Upper lobe of right lung (tissue), 1 donor: ENCODE data around the gene MCRIP2. TPM values are rescaled to one million over a fixed set of nuclear protein-coding genes. Genes with fewer than 3 reads are reported as not detected.
A peak's percentile ranks its signal among the peaks of the same experiment; 100 is the strongest.

Experiments used
- ATAC-seq: fragments of 200-7000 bp; cut with Tn5 transposase; one replicate; pipeline ENCODE4 v1.9.1; 2020; ENCODE audit warnings: mild to moderate bottlenecking, moderate library complexity
- DNase-seq: peaks from one replicate; pipeline ENCODE4 v3.0.0-alpha.2; 2020
- H3K27ac ChIP-seq: fragments of 200-600 bp; one replicate; pipeline ENCODE4 v1.8.0; 2022
- H3K27me3 ChIP-seq: fragments of 200-600 bp; one replicate; pipeline ENCODE4 v1.8.0; 2022; ENCODE audit warnings: mild to moderate bottlenecking
- H3K36me3 ChIP-seq: fragments of 200-600 bp; one replicate; pipeline ENCODE4 v1.8.0; 2022
- H3K4me1 ChIP-seq: fragments of 200-600 bp; one replicate; pipeline ENCODE4 v1.8.0; 2022
- H3K4me3 ChIP-seq: fragments of 200-600 bp; one replicate; pipeline ENCODE4 v1.8.0; 2022; ENCODE audit warnings: mild to moderate bottlenecking
- H3K9me3 ChIP-seq: fragments of 200-600 bp; one replicate; pipeline ENCODE4 v1.8.0; 2022
- intact Hi-C: fragments of 100-400 bp; cut with DNase I; formaldehyde crosslinking; loops from one replicate; pipeline ENCODE4 v1.11.0; 2022
- total RNA-seq: library from RNA; stranded (reverse); fragmentation: NEBNext Ultra II Directional; extraction: Animal tissue kit (Norgen Biotek cat#: 25700); gene quantifications from one replicate; pipeline ENCODE4 v1.2.1, GENCODE V29; 2021
- TF ChIP-seq, protein P1 (sequence below): fragments of 200-600 bp; IDR thresholded peaks from one replicate; pipeline ENCODE4 v1.8.0; 2022; ENCODE audit warnings: antibody characterized with exemption
- donor health status: DM: no; HTN: yes; CAD: no; lungs with severe emphysema.

Gene MCRIP2
- total RNA-seq, 1 donor from 2014 or later = 57.9 TPM

DNA sequence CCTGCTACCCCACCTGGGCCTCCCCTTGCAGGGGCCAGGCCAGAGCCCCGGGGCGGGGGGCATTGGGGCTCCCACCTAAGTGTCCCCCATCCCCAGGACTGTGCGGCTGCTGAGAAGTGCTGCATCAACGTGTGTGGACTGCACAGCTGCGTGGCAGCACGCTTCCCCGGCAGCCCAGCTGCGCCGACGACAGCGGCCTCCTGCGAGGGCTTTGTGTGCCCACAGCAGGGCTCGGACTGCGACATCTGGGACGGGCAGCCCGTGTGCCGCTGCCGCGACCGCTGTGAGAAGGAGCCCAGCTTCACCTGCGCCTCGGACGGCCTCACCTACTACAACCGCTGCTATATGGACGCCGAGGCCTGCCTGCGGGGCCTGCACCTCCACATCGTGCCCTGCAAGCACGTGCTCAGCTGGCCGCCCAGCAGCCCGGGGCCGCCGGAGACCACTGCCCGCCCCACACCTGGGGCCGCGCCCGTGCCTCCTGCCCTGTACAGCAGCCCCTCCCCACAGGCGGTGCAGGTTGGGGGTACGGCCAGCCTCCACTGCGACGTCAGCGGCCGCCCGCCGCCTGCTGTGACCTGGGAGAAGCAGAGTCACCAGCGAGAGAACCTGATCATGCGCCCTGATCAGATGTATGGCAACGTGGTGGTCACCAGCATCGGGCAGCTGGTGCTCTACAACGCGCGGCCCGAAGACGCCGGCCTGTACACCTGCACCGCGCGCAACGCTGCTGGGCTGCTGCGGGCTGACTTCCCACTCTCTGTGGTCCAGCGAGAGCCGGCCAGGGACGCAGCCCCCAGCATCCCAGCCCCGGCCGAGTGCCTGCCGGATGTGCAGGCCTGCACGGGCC, 8.9 kb upstream of the MCRIP2 start:
- no peak overlapping the region for H3K4me3 ChIP-seq
- H3K9me3 ChIP-seq = no peaks in the 10 kb centered on the region
- H3K36me3 ChIP-seq = peaks cover 9% of the 10 kb centered on the region
- no peak overlapping the region for H3K27ac ChIP-seq
- no peaks in the 10 kb centered on the region for H3K27me3 ChIP-seq
- TF ChIP-seq, protein P1, sequence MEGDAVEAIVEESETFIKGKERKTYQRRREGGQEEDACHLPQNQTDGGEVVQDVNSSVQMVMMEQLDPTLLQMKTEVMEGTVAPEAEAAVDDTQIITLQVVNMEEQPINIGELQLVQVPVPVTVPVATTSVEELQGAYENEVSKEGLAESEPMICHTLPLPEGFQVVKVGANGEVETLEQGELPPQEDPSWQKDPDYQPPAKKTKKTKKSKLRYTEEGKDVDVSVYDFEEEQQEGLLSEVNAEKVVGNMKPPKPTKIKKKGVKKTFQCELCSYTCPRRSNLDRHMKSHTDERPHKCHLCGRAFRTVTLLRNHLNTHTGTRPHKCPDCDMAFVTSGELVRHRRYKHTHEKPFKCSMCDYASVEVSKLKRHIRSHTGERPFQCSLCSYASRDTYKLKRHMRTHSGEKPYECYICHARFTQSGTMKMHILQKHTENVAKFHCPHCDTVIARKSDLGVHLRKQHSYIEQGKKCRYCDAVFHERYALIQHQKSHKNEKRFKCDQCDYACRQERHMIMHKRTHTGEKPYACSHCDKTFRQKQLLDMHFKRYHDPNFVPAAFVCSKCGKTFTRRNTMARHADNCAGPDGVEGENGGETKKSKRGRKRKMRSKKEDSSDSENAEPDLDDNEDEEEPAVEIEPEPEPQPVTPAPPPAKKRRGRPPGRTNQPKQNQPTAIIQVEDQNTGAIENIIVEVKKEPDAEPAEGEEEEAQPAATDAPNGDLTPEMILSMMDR = no peak
- intact Hi-C loops = no loop called here
- peaks cover 22% of the 10 kb centered on the region for H3K4me1 ChIP-seq
- DNase-seq = no peak
- ATAC-seq = no peak

DNA sequence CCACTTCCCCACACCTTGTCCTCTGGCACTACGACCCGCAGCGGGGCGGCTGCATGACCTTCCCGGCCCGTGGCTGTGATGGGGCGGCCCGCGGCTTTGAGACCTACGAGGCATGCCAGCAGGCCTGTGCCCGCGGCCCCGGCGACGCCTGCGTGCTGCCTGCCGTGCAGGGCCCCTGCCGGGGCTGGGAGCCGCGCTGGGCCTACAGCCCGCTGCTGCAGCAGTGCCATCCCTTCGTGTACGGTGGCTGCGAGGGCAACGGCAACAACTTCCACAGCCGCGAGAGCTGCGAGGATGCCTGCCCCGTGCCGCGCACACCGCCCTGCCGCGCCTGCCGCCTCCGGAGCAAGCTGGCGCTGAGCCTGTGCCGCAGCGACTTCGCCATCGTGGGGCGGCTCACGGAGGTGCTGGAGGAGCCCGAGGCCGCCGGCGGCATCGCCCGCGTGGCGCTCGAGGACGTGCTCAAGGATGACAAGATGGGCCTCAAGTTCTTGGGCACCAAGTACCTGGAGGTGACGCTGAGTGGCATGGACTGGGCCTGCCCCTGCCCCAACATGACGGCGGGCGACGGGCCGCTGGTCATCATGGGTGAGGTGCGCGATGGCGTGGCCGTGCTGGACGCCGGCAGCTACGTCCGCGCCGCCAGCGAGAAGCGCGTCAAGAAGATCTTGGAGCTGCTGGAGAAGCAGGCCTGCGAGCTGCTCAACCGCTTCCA, 8.1 kb upstream of the MCRIP2 start:
- Histone ChIP-seq H3K4me3 (no peak overlapping the region), H3K9me3 (no peaks in the 10 kb centered on the region), H3K4me1 (peaks cover 23% of the 10 kb centered on the region), H3K36me3 (peaks cover 9% of the 10 kb centered on the region), H3K27me3 (no peaks in the 10 kb centered on the region), H3K27ac (no peak overlapping the region)
- ATAC-seq = no peak
- intact Hi-C loops = no loop called here
- DNase-seq = no peak
- TF ChIP-seq, protein P1 = no peak

DNA sequence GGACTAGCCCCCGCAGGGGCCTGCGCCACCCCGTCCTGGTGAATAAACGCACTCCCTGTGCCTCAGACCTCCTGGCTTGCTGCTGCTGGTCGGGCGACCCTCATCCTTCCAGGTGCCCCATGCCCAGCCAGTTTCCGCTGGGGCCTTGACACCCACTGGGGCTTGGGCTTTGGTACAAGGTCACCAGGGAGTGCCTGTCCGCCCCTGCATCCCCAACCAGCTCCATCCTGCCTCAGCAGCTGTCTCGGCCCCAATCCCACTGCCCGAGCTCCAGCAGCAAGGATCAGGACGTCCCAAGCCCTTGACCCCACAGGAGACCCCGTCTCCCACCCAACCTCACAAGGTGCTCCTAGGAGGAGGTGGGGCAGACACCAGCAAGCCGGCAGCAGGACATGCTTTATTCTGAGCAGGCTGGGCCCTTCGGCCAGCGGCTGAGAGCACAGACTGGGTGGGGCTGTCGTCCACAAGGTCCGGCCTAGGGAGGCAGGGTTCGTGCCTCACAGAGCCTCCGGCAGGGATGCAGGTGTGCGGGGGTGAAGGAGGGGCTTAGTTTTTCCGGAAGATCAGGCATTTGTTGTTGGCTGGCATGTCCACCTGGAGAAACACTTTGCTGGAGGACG, 7.5 kb upstream of the MCRIP2 start:
- Histone ChIP-seq H3K4me1 (peaks cover 23% of the 10 kb centered on the region), H3K4me3 (no peak overlapping the region), H3K27ac (no peak overlapping the region), H3K9me3 (no peaks in the 10 kb centered on the region), H3K27me3 (no peaks in the 10 kb centered on the region), H3K36me3 (peaks cover 3% of the 10 kb centered on the region)
- TF ChIP-seq, protein P1 = no peak
- DNase-seq (no peak), ATAC-seq (no peak)
- intact Hi-C loops = no loop called here

DNA sequence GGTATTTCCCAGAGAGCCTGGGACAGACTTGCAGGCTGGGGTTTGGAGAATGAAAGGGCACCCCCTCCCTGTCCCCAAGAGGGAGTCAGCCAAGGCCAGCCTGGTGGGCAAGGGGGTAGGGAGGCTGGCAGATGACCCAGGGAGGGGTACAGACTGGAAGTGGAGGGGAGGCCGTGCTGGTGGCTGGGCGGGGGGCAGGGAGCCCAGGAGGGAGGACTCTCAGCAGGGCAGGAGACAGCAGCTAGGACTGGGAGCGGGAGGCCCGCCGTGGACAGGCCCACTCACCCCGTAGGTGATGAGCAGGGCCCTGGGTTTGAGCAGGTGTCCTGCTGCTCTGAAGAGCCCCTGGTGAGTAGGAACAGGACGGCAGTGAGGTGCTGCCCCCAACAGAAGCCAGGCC, 6.6 kb upstream of the MCRIP2 start:
- intact Hi-C loops = no loop called here
- peaks cover 20% of the 10 kb centered on the region for H3K4me1 ChIP-seq
- H3K4me3 ChIP-seq = peak overlapping the region; percentile 93
- no peaks in the 10 kb centered on the region for H3K27me3 ChIP-seq
- no peaks in the 10 kb centered on the region for H3K36me3 ChIP-seq
- DNase-seq = no peak
- H3K27ac ChIP-seq = no peak overlapping the region
- H3K9me3 ChIP-seq = no peaks in the 10 kb centered on the region
- TF ChIP-seq, protein P1 = no peak
- no peak for ATAC-seq

DNA sequence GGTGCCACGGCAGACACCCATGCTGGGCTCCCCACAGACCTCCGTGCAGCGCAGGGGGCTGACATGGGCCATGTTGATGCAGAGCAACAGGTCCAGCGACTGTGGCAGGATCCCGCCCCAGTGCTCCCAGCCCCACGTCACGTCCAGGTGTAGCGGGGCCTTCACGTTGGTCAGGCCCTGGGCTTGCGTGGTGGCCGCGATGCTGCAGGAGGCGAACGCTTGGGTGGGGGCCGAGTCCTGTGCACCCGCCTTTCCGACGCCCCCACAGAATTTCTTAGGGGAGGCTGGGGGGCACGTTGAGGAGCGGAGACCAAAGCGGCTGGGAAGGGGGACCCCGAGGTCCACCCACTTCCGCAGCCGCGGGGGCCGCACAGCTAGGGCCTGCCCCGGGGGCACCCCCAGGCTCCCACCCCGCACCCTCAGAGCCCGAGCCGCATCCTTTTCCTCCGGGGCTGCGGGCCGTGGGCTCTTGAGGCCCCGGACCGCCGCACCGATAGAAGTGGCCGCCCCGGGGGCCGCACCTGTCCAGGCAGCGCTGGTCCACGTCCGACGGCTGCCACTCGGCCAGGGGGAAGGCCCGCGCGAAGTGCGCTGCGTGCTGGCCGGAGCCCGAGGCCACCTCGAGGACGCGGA, 5.9 kb upstream of the MCRIP2 start:
- intact Hi-C loops = no loop called here
- DNase-seq = no peak
- peak overlapping the region; percentile 93 for H3K4me3 ChIP-seq
- TF ChIP-seq, protein P1 = peak; percentile 19
- no peaks in the 10 kb centered on the region for H3K36me3 ChIP-seq
- no peaks in the 10 kb centered on the region for H3K9me3 ChIP-seq
- no peaks in the 10 kb centered on the region for H3K27me3 ChIP-seq
- H3K4me1 ChIP-seq = peaks cover 13% of the 10 kb centered on the region
- ATAC-seq = no peak
- peak overlapping the region; percentile 93 for H3K27ac ChIP-seq
